SK-N-DZ (cell line): Measurements from ENCODE around the gene DDAH1.
"Not testable (repeated sequence)": the region's sequence is repeated elsewhere in the genome, so short reads cannot be mapped to it uniquely, and the experiment has no call there.

Source experiments
- DNase-seq: peaks from one replicate; pipeline ENCODE4 v3.0.0-alpha.2; 2015; ENCODE audit warnings: low spot score

Gene DDAH1

DNA sequence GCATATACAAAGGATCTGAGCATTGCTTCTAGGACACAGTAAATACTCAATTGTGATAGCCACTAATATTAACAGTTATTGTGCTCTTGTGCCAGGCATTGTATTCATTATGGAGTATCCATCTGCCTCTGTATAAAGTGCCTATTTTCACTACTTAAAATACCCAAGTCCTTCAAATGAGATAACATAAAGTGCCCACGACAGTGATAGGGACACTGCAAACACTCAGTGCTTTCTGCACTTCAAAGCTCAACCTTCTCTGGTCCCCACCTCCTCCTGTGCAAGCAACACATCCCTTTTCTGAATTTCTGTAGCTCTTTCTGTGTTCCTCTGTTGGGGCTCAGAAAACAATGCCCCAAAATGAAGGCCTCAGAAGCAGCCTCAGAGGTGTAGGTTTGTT, 6.6 kb upstream of the DDAH1 start:
- DNase-seq = no peak

DNA sequence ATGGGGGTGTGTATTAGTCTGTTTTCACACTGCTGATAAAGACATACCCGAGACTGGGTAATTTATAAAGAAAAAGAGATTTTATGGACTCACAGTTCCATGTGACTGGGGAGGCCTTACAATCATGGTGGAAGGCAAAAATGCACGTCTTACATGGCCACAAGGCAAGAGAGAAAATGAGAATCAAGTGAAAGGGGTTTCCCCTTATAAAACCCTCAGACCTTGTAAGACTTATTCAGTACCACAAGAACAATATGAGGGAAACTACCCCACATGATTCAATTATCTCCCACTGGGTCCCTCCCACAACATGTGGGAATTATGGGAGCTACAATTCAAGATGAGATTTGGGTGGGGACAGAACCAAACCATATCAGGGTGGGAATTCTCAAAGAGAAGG, 5.2 kb upstream of the DDAH1 start:
- DNase-seq = not testable (repeated sequence)

DNA sequence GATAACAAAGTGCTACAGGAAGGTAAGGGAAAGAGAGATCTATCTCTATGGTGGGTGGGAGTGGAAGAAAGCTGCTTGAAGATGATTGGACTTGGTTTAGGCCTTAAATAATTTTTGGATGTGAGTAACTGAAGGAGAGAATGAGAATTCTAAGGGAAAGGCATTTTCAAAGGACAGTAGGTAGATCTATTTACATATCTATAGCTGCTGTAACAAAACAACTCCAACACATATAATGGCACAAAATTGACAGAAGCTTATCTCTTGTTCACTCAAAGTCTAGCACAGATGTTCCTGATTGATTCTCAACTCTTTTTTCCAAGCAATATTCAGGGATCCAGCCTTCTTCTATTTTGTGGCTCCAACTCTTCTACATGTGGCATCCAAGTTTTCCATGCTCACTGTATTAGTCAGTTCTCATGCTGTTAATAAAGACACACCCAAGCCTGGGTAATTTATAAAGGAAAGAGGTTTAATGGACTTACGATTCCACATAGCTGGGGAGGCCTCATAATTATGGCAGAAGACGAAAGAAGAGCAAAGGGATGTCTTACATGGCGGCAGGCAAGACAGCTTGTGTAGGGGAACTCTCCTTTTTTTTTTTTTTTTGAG, 3.1 kb upstream of the DDAH1 start:
- DNase-seq = no peak

DNA sequence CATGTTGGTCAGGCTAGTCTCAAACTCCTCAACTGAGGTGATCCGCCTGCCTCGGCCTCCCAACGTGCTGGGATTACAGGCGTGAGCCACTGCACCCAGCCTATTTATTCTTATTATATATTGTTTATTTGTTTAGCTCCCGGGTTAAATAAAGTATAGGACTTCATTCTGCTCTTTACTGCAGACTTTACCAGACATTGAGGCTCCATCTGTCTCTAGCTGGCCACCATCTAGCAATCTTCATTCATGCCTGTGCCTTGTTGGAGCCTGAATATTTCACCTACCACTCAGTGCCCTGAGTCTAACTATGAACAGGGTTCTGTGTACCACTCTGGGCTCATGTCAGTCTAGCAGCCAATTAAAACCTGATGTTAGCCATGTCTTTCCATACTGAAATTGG, 2.1 kb upstream of the DDAH1 start:
- no peak for DNase-seq

DNA sequence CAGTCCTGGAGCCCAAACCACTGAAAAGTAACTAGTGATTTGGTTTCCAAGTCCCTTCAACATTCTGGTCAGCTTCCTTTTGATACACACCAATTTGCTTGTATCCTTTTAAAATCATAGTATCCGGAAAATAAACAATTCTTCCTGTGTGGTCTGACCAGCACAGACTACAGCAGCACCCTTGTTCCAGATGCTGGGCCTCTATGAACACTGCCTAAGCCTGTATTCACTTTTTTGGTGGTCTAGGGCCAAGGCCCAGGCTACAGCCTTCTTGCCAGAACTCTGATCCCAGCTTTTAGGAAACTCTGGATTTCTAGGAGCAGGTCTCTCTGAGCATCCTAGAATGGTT, 801 bp upstream of the DDAH1 start:
- no peak for DNase-seq

DNA sequence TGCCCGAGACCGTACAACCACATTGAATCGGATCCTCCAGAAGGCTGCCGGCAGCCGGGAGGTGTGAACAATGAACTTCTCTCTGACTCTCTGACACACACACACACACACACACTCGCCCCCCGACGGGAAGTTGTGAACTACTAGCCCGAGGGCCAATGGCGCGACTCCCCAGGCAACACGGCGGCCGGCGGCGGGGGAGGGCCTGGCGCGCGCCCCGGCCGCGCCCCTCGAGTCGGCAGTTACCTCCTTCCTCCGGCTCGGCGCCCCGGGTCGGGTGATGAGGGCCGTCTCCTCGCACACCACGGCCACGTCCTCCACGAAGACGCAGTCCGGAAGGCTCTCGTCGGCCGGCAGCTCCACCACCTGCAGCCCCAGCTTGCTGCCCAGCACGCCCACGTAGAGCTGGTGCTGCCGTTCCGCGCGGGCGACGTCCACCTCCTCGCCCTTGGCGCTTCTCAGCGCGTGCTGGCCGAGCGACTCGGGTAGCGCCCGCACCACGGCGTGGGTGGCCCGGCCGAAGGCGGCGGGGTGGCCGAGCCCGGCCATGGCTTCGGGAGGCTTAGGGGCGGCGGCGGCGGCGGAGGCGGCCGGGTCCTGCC, 361 bp downstream of the DDAH1 start:
- DNase-seq = peak; percentile 12

DNA sequence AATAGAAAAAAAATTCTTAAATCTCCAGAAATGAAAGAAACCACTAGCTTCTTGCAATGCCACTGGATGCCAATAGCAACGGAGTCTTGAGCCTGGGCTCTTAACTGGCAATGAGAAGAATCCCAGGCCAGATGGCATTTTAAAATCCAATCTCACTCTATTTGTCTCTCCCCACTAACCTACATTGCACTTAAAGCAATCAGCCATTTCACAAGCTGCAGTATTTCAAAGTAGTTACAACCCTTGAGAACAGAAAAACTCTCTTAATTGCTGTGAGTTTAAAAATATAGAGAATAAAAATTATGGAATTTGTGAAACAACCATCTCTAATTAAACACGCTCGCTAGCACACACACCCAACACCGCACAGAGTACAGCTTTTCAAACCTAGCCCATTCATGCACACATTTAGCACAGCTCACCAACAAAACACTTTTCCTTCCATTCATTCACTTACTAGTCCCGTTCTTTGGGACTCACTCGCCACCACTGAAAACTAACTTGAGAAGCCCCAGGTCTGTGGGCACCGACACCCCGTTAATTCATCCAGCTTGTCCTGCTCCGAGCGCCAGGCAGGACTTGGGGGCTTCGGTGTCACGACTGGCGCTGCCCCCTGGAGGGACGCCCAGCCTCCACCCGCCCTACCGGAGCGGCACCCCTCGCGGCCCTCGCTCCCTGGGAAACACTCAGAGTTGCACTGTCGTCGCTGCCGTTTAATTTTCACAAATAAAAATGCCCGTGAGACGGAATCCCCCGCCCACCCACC, 1.0 kb downstream of the DDAH1 start:
- peak; percentile 1 for DNase-seq

DNA sequence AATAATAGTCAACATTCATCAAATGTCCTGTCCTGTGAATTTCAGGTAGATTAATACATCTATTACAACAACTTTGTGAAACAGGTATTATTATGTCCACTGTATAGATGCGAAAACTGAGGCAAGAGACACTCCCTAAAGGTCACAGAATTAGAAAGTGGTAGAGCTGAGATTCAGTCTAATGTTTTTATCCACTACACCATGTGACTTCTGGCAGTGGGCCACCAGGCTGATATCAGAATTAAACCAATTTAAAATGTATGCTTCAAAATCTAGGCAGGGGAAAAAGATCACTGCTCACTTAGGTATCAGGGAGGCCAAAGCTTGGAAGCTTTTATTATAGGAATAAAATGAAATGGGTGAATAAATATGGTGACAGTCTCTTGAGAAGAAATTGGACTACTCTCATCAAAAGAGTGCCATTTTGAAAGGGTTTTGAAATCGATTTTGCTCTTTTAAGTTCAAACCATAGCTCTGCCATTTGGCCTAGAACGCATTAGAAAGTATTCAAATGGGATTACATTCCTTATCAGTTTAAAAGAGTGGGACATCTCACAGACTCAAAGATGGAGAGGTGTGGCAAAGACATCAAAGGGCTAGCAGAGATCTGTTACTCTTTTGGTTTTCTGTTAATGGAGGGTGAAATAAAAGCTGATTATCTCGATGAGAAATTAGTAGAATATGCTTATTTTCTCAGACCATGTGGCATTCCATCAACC, 1.9 kb downstream of the DDAH1 start:
- DNase-seq = no peak

DNA sequence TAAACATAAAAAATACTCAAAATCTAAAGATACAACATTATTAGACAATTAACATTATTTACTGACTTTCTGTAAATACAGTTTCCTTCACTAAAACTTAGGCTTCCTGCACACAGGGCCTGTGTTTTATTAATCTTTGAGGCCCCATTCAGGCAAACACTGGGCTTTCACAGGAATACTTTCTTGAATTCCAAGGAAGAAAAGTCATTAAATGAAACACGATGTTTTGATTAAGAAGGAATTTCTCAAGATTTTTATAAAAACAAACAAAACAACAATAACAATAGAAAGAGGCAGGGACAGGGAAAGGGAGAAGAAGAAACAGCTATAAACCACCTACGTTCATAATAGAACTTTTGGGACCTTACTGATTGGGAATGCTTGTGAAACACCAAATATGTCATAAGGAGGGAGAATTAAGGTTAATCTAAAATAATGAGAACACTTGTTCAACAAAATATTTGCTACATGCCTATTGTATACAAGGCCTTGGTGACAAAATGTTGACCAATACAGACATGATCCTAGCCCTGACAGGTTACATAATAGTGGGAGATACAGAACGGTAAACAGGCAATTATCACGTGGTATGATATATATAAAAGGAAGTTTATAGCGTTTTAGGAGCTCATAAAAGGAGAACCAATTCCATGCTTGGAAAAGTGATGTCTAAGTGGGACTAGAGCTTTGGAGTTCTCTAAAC, 3.6 kb downstream of the DDAH1 start:
- no peak for DNase-seq

DNA sequence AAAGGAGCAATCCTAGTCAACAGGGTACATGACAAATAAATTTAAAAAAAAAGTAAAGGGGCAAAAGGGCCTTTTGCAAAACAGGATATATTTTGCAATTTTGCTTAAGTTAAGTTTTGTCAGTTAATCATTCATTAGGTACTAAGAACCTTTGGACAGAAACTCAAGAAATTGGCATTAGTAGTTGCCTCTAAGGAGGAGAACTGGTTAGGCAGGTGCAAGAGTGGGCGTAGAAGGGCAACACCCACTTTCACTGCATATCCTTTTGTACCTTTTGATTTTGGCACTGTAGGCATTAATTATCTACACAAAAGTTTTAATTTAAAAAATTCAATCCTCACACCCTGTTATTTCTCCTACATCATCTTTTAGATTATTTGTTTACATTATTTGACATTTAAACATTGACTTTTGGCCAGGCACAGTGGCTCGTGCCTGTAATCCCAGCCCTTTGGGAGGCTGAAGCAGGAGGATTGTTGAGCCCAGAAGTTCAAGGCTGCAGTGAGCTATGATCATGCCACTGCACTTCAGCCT, 4.3 kb downstream of the DDAH1 start:
- DNase-seq = no peak

DNA sequence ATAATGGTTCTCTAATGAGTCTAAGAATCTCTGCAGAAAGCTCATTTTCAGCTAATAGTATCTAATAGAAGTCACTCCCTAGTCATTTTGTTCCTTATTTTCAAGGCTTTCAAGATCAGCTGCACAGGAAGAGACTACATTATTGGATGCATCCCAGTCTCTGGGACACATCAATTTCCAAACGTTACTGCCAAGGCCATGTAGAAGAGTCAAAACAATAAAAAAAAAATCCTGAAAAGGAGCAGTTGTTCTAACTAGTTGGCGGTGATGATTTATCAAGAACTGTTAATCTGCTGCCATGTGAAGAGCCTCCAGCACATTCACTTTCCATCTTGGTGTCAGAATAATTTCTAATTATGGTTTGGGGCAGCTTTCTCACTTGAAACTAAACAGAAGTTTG, 5.7 kb downstream of the DDAH1 start:
- DNase-seq = peak; percentile 16

DNA sequence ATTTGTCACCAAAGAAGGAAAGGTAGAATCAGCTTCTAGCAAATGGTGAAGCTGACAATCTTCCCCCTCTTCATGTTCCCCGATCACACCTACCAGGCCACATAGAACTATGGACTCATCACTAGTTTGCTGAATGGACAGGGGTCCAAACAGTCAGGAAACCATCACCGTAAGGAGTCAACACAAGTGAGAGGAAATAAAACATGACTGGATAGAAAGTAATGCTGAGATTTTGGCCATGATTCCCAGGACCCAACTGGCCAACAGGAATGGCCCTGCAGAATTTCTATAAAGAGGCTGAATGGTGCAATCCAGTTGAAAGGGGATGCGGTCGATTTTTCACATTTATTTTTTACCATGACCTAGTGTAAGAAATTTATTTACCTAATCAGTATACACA, 10.7 kb downstream of the DDAH1 start:
- DNase-seq = no peak

DNA sequence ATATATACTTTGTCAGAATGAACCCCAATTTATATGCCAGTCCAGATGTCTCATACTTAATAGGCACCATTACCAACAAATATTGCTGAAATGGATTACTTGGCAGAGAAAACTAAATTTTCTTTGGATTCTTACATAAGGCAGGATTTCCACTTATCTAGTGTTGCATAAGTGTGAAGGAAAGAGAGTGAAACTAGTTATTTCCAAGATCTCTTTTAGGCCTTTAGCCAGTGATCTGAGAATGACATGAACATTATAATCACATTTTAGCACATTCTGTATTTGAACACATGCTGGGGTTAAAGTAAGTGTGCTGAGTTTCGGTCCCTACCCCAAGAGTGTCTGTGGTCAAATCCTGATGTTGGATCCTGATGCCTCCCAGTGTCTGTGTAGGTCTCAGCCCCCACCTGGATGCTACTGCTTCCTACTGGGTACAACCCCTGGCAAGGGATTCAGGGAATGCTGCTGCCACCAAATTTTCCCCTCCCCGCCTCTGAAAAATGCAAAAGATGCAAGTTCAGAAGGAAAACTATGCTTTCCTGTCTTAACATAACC, 11.2 kb downstream of the DDAH1 start:
- no peak for DNase-seq

DNA sequence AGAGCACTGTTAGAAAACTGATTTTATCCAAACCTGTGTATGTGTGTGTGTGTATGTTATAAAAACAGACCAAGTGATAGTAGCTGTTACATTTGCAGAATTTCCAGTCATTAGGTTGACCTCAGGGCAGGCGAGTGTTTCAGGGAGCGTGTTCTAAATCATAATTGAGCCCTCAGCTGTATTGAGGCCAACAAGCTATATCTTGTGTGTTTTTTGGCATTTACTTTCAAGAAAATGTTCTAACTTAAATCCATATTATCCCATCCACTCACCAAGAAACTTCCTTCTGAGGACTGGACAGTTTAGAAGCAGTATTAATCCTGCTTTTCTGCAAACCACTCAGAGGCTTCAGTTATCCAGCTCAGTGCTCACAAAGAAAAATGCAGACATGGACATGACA, 12.0 kb downstream of the DDAH1 start:
- no peak for DNase-seq

DNA sequence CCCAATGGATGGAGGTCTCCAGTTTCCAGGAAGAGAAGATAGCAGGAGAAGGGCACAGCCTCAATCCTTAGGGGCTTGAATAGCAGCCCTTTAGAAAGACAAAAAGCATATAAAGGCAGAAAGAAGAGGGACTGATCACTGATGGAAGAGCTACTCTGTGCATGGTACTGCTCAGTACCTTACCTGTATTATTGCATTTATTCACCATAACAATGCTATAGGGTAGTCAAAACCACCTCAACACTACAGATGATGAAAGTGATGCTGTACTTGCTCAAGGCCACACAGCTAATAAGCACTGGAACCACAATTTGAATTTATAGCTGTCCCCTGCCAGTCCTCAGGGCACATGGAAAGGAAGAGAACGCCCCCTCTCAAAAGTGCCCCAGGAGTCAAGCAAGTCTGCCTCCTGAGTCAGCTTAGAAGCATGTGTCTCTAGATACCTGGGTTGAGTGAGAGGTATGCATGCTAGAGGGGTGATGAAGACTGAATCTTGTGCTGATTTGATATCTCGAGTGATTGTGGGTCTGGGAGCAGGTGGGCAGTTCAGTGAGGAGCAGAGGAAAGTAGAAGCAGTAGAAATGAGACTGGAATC, 13.6 kb downstream of the DDAH1 start:
- DNase-seq = no peak

DNA sequence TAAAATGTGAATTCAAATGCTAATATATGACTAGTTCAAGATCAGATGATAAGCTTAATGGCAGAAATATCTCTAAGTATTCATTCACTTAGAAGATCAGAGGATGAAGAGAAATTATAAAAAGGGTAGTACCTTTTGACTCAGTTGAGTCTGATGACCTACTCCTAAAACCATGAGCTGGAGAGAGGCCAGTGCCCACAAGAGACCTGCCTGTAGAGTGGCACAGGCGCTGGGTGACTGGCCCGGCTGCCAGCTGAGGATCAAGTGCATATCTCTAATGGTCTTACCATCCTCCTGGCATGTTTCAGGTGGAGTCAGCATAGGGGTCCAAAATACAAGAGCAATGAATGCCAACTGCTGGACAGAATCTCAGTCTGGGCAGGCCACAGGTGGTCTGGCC, 14.1 kb downstream of the DDAH1 start:
- no peak for DNase-seq

DNA sequence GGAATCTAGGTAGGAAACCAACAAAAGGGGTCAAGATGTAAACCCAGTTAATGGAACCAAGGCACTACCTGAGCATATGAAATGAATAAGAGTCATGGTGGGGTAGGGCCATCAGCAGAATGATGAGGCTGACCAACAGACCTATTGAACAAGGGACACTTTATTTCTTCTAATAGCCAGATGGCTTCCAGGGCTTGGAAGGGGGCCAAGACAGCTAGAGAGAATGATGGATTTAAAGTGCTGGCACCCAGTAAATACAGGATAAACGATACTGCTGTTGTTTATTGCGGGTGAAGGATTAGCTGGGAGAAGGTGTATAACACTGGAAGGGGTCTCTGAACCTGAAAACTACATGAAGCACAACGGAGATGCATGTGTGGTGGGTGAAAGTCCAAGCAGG, 15.6 kb downstream of the DDAH1 start:
- no peak for DNase-seq

DNA sequence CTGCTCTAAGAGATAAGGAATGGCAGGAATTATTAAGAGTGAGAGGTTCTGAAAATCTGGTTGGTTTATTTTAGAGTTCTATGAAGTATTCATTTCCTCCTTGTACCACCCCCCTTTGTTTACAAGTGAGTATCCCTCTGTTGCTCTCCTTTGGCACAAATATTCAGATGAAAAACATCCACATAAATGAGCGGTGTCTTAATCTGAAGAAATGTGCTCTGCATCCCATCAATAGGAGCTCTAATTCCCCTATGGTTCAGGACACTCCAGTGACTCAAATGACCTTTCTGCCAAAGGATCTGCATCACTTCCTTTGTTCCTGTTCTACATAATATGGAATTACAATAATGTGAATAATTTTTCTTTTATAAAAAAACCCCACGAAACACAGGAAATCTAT, 16.6 kb downstream of the DDAH1 start:
- no peak for DNase-seq

DNA sequence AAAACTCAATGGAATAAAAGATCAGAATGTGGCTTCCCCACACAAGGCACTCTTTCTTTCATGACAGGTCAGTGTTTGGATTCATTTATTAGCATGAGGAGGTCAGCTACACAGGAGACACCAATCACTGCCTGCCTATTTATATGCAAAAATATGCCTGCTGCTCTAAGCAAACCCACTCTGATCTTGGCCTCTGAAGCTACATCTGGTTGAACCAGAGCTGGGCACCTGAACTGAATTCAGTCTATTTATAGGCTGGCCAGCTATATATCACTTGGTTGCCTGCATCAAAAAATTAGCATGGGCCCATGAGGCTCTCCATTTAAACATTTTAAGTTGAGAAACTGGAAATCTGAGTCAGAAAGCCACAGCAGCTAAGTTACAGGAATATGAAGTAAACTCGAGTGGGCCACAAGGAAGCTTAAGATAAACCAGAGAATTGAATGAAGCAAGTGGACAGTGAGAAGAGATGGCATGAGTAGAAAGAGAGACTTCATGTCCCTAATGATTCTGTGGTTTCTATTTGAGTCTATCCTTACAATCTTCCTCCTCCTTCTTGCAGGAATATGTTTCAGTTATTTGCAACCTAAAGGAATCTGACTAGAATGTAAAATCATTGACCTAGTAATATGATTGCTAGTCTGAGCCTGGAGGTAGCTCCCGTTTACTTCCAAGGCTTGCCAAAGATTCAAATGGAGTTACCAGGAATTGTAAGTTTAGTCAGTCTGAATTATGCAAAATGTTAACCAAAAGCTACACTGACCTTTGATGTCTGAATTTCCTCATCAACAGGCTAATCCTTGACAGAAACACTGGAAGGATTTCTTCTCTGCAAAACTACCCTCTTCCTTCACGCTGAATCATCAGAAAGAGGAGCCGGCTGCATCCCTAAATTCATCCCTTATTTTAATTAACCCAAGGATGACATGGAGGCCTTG, 17.7 kb downstream of the DDAH1 start:
- DNase-seq = no peak

DNA sequence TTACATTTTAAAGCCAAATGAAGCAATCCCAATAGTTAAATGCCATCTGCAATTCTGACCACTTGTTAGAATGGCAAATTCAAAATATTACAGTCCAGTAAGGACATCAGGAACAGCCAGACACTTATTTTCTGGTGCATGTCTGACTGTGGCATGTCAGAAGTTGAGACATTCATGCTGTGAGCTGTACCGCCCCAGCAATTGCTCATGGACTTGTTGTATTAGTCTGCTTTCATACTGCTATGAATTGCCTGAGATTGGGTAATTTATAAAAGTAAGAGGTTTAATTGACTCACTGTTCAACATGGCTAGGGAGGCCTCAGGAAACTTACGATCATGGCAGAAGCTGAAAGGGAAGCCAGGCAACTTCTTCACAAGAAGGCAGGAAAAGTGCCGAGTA, 19.1 kb downstream of the DDAH1 start:
- DNase-seq = no peak
